Measurements from ENCODE around the gene DDX39B.

Gene DDX39B

DNA sequence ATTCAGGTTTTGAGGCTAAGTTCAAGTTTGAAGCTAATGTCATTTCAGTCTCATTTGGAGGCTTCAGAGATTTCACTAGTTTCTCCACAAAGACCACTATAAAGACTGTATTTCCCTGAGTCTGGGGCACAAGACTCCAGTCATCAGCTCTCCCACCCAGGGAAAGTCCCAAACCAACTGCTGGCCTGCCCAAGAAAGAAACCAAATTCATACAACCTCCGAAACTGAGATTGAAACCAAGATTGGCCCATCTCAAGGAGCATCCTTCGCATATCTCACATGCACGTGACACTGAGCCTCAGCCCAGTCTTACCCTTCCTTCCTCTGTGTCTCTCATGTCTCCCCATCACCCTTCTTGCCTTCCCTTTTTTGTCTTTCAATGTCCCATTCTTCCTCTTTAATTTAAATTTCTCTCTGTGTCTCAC lies 26.7 kb upstream of the DDX39B start:
- H3K4me3 ChIP-seq (ENCODE audit: low read length): no peak overlapping the region
- TF ChIP-seq, protein P1, sequence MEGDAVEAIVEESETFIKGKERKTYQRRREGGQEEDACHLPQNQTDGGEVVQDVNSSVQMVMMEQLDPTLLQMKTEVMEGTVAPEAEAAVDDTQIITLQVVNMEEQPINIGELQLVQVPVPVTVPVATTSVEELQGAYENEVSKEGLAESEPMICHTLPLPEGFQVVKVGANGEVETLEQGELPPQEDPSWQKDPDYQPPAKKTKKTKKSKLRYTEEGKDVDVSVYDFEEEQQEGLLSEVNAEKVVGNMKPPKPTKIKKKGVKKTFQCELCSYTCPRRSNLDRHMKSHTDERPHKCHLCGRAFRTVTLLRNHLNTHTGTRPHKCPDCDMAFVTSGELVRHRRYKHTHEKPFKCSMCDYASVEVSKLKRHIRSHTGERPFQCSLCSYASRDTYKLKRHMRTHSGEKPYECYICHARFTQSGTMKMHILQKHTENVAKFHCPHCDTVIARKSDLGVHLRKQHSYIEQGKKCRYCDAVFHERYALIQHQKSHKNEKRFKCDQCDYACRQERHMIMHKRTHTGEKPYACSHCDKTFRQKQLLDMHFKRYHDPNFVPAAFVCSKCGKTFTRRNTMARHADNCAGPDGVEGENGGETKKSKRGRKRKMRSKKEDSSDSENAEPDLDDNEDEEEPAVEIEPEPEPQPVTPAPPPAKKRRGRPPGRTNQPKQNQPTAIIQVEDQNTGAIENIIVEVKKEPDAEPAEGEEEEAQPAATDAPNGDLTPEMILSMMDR (IDR thresholded peaks at IDR 0.05; ENCODE audit: insufficient read depth, low read depth, low read length, missing control alignments): no peak

DNA sequence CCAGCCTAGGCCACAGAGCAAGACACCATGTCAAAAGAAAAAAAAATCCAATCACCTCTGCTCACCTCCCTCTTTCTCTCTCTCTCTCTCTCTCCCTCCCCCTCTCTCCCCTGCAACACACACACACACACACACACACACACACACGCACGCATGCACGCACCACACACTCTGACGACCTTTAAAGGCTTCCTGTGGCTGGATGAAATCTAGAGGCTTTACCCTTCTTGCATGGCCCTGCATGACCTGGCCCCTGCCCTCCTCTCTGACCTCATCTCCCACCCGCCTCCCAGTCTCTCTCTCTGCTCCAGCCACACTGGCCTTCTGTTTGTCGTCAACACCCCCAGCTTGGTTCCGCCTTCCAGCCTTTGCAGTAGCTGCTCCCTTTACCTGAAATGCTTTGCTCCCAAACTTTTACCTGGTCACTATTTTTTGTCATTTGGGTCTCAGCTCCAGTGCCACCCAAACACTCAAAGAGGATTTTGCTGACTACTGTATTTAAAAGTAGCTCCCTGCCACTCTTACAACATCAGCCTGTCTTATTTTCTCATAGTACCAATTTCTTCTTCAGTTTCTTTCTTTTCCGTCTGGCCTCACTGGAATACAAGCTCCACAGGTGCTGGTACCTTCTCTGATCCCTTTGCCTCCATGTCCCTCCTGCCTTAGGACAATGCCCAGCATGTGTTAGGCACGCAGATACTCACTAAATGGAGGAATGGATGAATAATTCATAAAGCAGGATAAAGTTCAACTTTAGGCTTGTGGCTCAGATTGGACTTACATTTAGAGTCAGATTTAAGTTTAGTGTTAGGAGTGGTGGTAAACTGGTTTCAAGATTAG lies 25.9 kb upstream of the DDX39B start:
- H3K4me3 ChIP-seq (ENCODE audit: low read length): no peak overlapping the region
- DNase-seq (ENCODE audit: low read depth): no peak
- TF ChIP-seq, protein P1 (IDR thresholded peaks at IDR 0.05; ENCODE audit: insufficient read depth, low read depth, low read length, missing control alignments): no peak

More for the DNA sequence above, 26.7 kb upstream of the DDX39B start:
- DNase-seq (ENCODE audit: low read depth): no peak

DNA sequence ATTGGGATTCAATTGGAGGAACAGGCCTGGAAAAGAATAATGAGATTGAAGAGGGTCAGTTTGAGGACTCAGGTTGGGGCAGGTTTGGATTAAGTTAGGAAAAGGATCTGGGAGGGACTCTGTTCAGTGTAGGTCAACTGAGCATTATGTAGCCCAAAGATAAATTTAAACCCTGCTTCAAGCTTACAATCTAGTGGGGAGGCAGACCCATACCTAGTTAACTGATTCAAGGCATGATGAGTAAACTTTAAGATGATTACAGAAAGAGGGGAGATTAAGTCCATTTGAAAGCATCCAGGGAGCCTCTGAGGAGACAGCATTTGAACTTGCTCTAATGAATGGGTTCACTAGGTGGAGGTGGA lies 18.9 kb upstream of the DDX39B start:
- TF ChIP-seq, protein P1 (IDR thresholded peaks at IDR 0.05; ENCODE audit: insufficient read depth, low read depth, low read length, missing control alignments): no peak
- DNase-seq (ENCODE audit: low read depth): no peak
- H3K4me3 ChIP-seq (ENCODE audit: low read length): no peak overlapping the region

DNA sequence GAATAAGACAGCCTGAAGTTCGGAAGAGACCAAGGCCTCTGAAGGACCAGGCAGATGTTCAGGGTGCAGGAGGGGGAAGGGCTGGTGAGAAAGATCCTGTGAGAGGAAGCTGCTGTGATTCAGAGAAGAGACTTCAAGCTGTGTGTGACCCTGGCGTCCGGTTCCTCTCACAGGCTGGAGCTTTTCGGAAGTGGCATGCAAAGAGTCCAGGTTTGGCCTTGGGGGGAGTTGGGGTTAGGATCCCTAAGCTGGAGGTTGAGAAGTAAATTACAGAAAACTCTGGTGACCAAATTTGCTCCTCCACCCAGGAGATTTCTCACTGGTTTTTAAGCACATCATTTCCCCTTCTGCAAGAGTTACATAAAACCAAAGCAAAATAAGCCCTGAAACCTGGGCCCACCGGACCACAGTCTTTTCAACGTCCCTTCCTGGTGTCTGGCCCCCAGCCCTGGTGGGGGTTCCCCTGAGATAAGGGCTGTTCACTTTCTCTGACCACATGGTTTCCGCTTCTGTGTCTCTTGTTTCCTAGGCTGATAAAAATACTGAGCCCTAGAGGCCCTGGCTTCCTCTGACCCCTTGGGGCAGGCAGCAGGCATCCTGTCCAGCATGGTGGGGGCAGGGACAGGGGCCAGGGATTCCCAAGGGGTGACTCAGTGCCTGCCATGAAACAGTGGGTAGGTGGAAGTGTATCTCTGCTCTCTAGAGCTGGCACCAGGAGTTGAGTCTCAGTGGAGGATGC lies 18.3 kb upstream of the DDX39B start:
- peak; percentile 51 for DNase-seq (ENCODE audit: low read depth)
- TF ChIP-seq, protein P1 (IDR thresholded peaks at IDR 0.05; ENCODE audit: insufficient read depth, low read depth, low read length, missing control alignments): no peak
- no peak overlapping the region for H3K4me3 ChIP-seq (ENCODE audit: low read length)

DNA sequence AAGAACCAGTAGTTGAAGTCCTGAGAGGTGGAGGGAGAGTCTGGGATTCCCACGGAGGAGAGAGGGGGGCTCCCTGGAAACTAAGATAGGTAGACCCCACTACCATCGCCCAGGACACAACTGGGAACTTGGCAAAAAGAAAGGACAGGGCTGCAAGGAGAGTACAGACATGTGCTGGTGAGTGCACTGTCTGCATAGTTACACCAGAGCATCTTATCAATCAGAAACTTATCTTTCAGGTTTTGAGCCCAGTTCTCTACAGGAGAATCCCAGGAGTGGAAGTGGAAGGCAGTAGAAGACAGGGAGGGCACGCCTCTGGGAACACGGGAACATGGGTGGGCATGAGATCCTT lies 17.8 kb upstream of the DDX39B start:
- DNase-seq (ENCODE audit: low read depth): no peak
- TF ChIP-seq, protein P1 (IDR thresholded peaks at IDR 0.05; ENCODE audit: insufficient read depth, low read depth, low read length, missing control alignments): no peak
- no peak overlapping the region for H3K4me3 ChIP-seq (ENCODE audit: low read length)

DNA sequence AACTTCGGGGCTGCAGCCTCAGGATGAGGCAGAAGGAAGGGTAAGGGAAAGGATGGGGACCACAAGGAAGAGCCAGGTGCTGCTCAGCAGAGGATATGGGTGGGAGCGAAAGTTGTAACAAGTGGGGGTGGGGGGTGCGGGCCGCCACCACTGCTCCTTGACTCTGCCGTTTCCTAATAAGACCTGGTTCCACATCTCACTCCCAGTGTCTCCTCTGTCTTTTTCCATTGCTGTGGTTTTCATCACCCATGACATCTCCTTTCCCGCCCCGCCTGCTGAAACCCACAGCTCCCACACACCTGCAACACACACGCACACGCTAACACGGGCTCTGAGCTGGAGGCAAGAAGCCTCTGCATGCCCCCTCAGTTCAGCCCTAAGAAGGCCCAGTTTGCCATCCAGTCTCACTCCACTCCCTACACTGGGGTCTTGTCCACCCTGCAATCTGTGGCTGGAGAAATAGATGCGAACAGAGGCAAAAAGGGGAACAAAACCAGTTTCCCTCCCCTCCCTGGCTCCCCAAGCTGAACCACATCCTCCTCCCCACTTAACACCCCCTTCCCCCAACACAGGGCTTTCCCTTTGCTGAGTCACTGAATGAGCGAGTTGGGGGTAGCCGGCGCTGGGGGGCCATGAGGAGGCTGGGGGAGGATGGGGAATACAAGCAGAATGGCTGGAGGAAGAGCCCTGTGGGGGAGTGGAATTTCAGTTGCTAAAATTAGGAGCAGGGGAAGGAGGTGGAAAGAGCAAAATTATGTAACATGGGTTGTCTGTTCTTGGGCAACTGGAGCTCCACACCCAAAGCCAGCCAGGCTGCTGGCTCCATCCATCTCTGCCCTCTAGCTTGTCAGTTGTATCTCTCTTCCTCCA lies 17.1 kb upstream of the DDX39B start:
- H3K4me3 ChIP-seq (ENCODE audit: low read length): no peak overlapping the region
- DNase-seq (ENCODE audit: low read depth): no peak
- TF ChIP-seq, protein P1 (IDR thresholded peaks at IDR 0.05; ENCODE audit: insufficient read depth, low read depth, low read length, missing control alignments): no peak
